22Rv1 (cell line): ENCODE measurements around the gene GDPD2.

Source experiments
- H3K27ac ChIP-seq: fragments of 450-650 bp; 2 replicates; pipeline ENCODE4 v1.5.1; 2017
- CTCF ChIP-seq: fragments of 450-650 bp; IDR thresholded peaks from 2 replicates; pipeline ENCODE4 v1.5.1; 2017; ENCODE audit warnings: mild to moderate bottlenecking
- ZFX ChIP-seq: fragments of 450-650 bp; IDR thresholded peaks from 2 replicates; pipeline ENCODE4 v1.6.1; 2017; ENCODE audit warnings: antibody characterized with exemption, borderline replicate concordance

Gene GDPD2

GRCh38 chrX:70456256-70456655 is 33.1 kb downstream of the GDPD2 start:
- TF ChIP-seq CTCF (no peak), ZFX (no peak)
- peak overlapping the region; percentile 82 for H3K27ac ChIP-seq

DNA sequence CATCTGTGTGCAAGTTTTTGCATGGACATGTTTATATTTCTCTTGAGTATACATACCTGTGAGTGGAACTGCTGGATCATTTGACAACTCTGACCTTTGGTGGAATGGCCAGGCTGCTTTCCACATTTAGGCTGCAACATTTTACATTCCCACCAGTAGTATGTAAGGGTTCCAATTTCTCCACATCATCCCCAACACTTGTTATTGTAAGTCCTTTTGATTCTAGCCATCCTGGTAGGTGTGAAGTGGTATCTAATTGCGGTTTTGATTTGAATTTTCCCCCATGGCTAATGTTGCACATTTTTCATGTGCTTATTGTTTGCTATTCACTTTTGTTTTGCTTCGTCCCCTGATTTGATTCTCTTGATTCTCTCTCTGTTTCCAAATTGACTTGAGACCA is 37.9 kb downstream of the GDPD2 start:
- no peak for TF ChIP-seq ZFX
- TF ChIP-seq CTCF: no peak
- no peak overlapping the region for H3K27ac ChIP-seq

DNA sequence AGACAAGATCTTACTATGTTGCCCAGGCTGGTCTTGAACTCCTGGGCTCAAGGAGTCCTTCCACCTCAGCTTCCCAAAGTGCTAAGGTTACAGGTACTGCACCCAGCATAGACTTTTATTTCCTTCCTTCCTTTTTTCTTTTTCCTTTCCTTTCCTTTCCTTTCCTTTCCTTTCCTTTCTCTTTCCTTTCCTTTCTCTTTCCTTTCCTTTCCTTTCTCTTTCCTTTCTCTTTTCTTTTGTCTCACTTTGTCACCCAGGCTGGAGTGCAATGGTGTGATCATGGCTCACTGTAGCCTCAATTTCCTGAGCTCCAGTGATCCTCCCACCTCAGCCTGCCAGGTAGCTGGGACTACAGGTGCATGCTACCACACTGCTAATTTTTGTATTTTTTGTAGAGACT is 40.9 kb downstream of the GDPD2 start:
- TF ChIP-seq CTCF (no peak), ZFX (no peak)
- no peak overlapping the region for H3K27ac ChIP-seq

- no peak overlapping the region for H3K27ac ChIP-seq
- no peak for TF ChIP-seq ZFX
- TF ChIP-seq CTCF: no peak
Observed at GRCh38 chrX:70466968-70467367, 43.9 kb downstream of the GDPD2 start.

DNA sequence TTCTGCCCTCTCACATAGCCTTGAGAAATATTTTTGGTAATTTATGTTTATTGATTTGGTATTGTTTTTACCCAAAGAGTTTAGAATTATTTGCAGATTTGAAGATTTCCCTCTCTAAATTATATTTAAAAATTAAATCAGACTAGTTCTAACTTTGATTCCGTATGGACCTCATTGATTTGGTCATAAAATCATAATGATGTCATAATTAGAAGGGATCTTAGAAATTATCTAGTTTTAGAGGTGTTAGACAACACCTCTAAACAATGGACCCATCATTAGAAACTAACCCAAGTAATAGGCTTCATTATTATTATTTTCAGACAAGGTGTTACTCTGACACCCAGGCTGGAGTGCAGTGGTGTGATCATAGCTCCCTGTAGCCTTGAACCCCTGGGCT is 45.6 kb downstream of the GDPD2 start:
- no peak overlapping the region for H3K27ac ChIP-seq
- TF ChIP-seq ZFX (no peak), CTCF (no peak)

DNA sequence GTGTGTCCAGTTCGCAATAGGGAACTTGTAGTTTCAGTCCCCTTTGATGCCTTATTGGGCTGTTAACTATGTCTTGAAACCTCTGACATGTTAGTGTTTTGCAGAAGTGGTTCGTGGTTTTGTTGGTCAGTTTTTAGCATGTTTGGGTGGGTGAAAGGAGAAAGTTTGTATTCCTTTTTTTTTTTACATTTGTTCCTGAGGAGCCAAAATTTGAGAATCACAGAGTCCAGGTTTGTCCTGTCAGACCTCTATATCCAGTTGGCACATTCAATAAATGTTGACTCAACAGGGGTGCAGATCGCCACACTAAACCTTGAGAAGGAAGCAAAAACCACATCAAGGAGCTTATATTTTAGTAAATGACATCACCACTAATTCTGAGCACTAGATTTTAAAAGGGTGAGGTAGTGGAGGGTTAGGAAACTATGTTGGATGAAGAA is 47.8 kb downstream of the GDPD2 start:
- H3K27ac ChIP-seq: no peak overlapping the region
- TF ChIP-seq CTCF (no peak), ZFX (no peak)

DNA sequence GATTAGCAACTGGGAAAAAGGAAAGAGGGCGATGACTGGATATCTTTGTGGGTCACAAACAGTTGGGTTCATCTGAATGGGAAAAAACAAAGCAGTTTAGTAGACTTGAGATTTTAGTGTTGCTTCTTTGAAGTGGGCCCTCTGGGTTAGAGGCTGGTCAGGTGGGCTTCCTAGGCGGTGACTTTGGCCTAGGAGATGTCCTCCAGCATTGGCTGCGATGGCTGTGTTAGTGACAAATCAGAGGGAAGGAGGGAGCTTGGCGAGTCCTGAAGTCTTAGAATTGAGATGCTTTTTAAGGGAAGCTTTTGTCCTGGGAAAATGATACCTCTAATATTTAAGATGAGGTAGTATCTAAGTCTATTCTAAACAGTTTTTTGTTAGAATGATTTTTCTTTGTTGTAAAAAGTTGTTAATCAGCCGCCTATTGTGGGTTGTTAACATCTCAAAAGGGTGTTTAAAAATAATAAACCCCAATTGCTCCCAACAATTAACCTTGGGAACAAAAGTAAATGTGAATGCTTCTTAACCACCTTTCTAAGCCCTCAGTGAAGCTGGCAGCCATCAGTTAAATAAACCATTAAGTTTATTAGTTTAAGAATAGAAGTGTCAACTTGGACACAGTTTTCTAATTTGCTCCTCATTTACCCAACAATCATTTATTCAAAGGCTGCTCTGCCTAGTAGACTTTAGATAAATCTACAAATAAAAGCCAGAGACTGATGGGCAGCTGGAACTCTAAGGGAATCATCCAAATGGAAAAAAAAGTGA is 53.2 kb downstream of the GDPD2 start:
- TF ChIP-seq ZFX (no peak), CTCF (no peak)
- H3K27ac ChIP-seq: peak overlapping the region; percentile 82
